GM21526 (cell line): ENCODE measurements around the gene ABLIM3.

ENCODE experiments used
- ATAC-seq: cut with Tn5 transposase; IDR thresholded peaks from one replicate; pipeline ENCODE4 v1.9.1; 2021; ENCODE audit warnings: moderate library complexity; ENCODE audit not compliant: unreplicated experiment, low FRiP score

The ABLIM3 gene

GRCh38 chr5:149141224-149141956, at the start of gene ABLIM3:
Gene ABLIM3, plus strand, starts transcription at chr5:149141493. Its CDS starts 603 bp downstream, at chr5:149142096.
- peak; percentile 95 for ATAC-seq

GRCh38 chr5:149093625-149094024, 47.7 kb upstream of the ABLIM3 start:
- ATAC-seq = no peak

- ATAC-seq = no peak
Measured at GRCh38 chr5:149094996-149095395, 46.3 kb upstream of the ABLIM3 start.

GRCh38 chr5:149099920-149100319, 41.4 kb upstream of the ABLIM3 start:
- no peak for ATAC-seq

GRCh38 chr5:149100331-149100730, 41.0 kb upstream of the ABLIM3 start:
- ATAC-seq = no peak

- no peak for ATAC-seq
Measured at GRCh38 chr5:149108651-149109280, 32.5 kb upstream of the ABLIM3 start.

GRCh38 chr5:149110406-149110805, 30.9 kb upstream of the ABLIM3 start:
- no peak for ATAC-seq

GRCh38 chr5:149113669-149114068, 27.6 kb upstream of the ABLIM3 start:
- no peak for ATAC-seq

- peak; percentile 81 for ATAC-seq
Measured at GRCh38 chr5:149114403-149115312, 26.6 kb upstream of the ABLIM3 start.

- ATAC-seq = peak; percentile 62
Measured at GRCh38 chr5:149117970-149118369, 23.3 kb upstream of the ABLIM3 start.

GRCh38 chr5:149118463-149118862, 22.8 kb upstream of the ABLIM3 start:
- ATAC-seq = no peak

GRCh38 chr5:149121145-149121544, 20.1 kb upstream of the ABLIM3 start:
- ATAC-seq = no peak

- ATAC-seq = no peak
Measured at GRCh38 chr5:149123211-149123610, 18.1 kb upstream of the ABLIM3 start.

GRCh38 chr5:149125386-149125891, 15.9 kb upstream of the ABLIM3 start:
- no peak for ATAC-seq

- no peak for ATAC-seq
Measured at GRCh38 chr5:149126906-149127305, 14.4 kb upstream of the ABLIM3 start.

- ATAC-seq = no peak
Measured at GRCh38 chr5:149127394-149127955, 13.8 kb upstream of the ABLIM3 start.

GRCh38 chr5:149128023-149128875, 13.0 kb upstream of the ABLIM3 start:
- peak; percentile 91 for ATAC-seq

- no peak for ATAC-seq
Measured at GRCh38 chr5:149129181-149129580, 12.1 kb upstream of the ABLIM3 start.

GRCh38 chr5:149130121-149130914, 11.0 kb upstream of the ABLIM3 start:
- ATAC-seq = no peak
